SH-SY5Y (cell line): ENCODE data around the gene EPS15.

ENCODE experiments used
- GATA2 ChIP-seq: IDR thresholded peaks from 2 replicates; pipeline ENCODE4 v1.6.1; 2011; ENCODE audit warnings: mild to moderate bottlenecking, low read depth, low read length
- GATA3 ChIP-seq: IDR thresholded peaks from 2 replicates; pipeline ENCODE4 v1.6.1; 2011; ENCODE audit warnings: low read depth, mild to moderate bottlenecking, low read length, moderate library complexity

- TF ChIP-seq GATA3 = no peak
- no peak for TF ChIP-seq GATA2
These were observed 190.8 kb downstream of the EPS15 start for GRCh38 chr1:51328279-51328678.
